ENCODE data around the gene TMF1.
A peak's percentile ranks its signal among the peaks of the same experiment; 100 is the strongest.

The TMF1 gene

GRCh38 chr3:69091389-69092029 is 39.4 kb upstream of the TMF1 start:
- Histone ChIP-seq H3K9ac (ENCODE audit: insufficient read length) (no peak overlapping the region), H3K36me3 (ENCODE audit: insufficient read depth, low read length) (no peaks in the 10 kb centered on the region), H3K9me3 (ENCODE audit: low read depth, low read length) (no peaks in the 10 kb centered on the region), H3K27ac (no peak overlapping the region), H3K4me3 (no peak overlapping the region)
- no peak for TF ChIP-seq EZH2 (IDR thresholded peaks at IDR 0.05)
- no peak for TF ChIP-seq FOXP2 (optimal IDR thresholded peaks at IDR 0.05; ENCODE audit: control extremely low read depth, extremely low read length, insufficient read depth)
- TF ChIP-seq POLR2AphosphoS5 (IDR thresholded peaks at IDR 0.05; ENCODE audit: borderline replicate concordance, low read depth, low read length), result no peak
- no peak for DNase-seq (ENCODE audit: low read depth, low spot score)

GRCh38 chr3:69090021-69090420 is 37.9 kb upstream of the TMF1 start:
- TF ChIP-seq FOXP2 (optimal IDR thresholded peaks at IDR 0.05; ENCODE audit: control extremely low read depth, extremely low read length, insufficient read depth) (no peak), EZH2 (IDR thresholded peaks at IDR 0.05) (no peak), POLR2AphosphoS5 (IDR thresholded peaks at IDR 0.05; ENCODE audit: borderline replicate concordance, low read depth, low read length) (no peak)
- no peak overlapping the region for H3K27ac ChIP-seq
- H3K4me3 ChIP-seq, result no peak overlapping the region
- DNase-seq (ENCODE audit: low read depth, low spot score), result no peak
- no peaks in the 10 kb centered on the region for H3K9me3 ChIP-seq (ENCODE audit: low read depth, low read length)
- H3K36me3 ChIP-seq (ENCODE audit: insufficient read depth, low read length), result no peaks in the 10 kb centered on the region
- H3K9ac ChIP-seq (ENCODE audit: insufficient read length), result no peak overlapping the region

- H3K4me3 ChIP-seq, result no peak overlapping the region
- no peak for TF ChIP-seq POLR2AphosphoS5 (IDR thresholded peaks at IDR 0.05; ENCODE audit: borderline replicate concordance, low read depth, low read length)
- no peak for TF ChIP-seq FOXP2 (optimal IDR thresholded peaks at IDR 0.05; ENCODE audit: control extremely low read depth, extremely low read length, insufficient read depth)
- TF ChIP-seq EZH2 (IDR thresholded peaks at IDR 0.05), result no peak
- no peaks in the 10 kb centered on the region for H3K9me3 ChIP-seq (ENCODE audit: low read depth, low read length)
- H3K36me3 ChIP-seq (ENCODE audit: insufficient read depth, low read length), result no peaks in the 10 kb centered on the region
- H3K27ac ChIP-seq, result no peak overlapping the region
- no peak for DNase-seq (ENCODE audit: low read depth, low spot score)
- no peak overlapping the region for H3K9ac ChIP-seq (ENCODE audit: insufficient read length)
Measured at GRCh38 chr3:69088063-69088462, 35.9 kb upstream of the TMF1 start.

- H3K9me3 ChIP-seq (ENCODE audit: low read depth, low read length), result no peaks in the 10 kb centered on the region
- no peak overlapping the region for H3K9ac ChIP-seq (ENCODE audit: insufficient read length)
- no peak for TF ChIP-seq EZH2 (IDR thresholded peaks at IDR 0.05)
- TF ChIP-seq FOXP2 (optimal IDR thresholded peaks at IDR 0.05; ENCODE audit: control extremely low read depth, extremely low read length, insufficient read depth), result no peak
- TF ChIP-seq POLR2AphosphoS5 (IDR thresholded peaks at IDR 0.05; ENCODE audit: borderline replicate concordance, low read depth, low read length), result no peak
- no peaks in the 10 kb centered on the region for H3K36me3 ChIP-seq (ENCODE audit: insufficient read depth, low read length)
- no peak for DNase-seq (ENCODE audit: low read depth, low spot score)
- H3K4me3 ChIP-seq, result no peak overlapping the region
- no peak overlapping the region for H3K27ac ChIP-seq
Measured at GRCh38 chr3:69087030-69087791, 35.1 kb upstream of the TMF1 start.

- DNase-seq (ENCODE audit: low read depth, low spot score), result peak; percentile 8
- Histone ChIP-seq H3K4me3 (peak overlapping the region; percentile 81), H3K9ac (ENCODE audit: insufficient read length) (peak overlapping the region; percentile 41), H3K36me3 (ENCODE audit: insufficient read depth, low read length) (no peaks in the 10 kb centered on the region), H3K9me3 (ENCODE audit: low read depth, low read length) (no peaks in the 10 kb centered on the region), H3K27ac (0 out of 2 replicates have a peak overlapping the region, but pooled peaks have one; percentile 9)
- no peak for TF ChIP-seq FOXP2 (optimal IDR thresholded peaks at IDR 0.05; ENCODE audit: control extremely low read depth, extremely low read length, insufficient read depth)
- TF ChIP-seq POLR2AphosphoS5 (IDR thresholded peaks at IDR 0.05; ENCODE audit: borderline replicate concordance, low read depth, low read length), result no peak
- TF ChIP-seq EZH2 (IDR thresholded peaks at IDR 0.05), result no peak
Measured at GRCh38 chr3:69085833-69086722, 33.9 kb upstream of the TMF1 start.

GRCh38 chr3:69085168-69085832 is 33.2 kb upstream of the TMF1 start:
- peak overlapping the region; percentile 60 for H3K9ac ChIP-seq (ENCODE audit: insufficient read length)
- TF ChIP-seq POLR2AphosphoS5 (IDR thresholded peaks at IDR 0.05; ENCODE audit: borderline replicate concordance, low read depth, low read length) (no peak), FOXP2 (optimal IDR thresholded peaks at IDR 0.05; ENCODE audit: control extremely low read depth, extremely low read length, insufficient read depth) (no peak), EZH2 (IDR thresholded peaks at IDR 0.05) (no peak)
- H3K4me3 ChIP-seq, result peak overlapping the region; percentile 81
- no peak overlapping the region for H3K27ac ChIP-seq
- no peak for DNase-seq (ENCODE audit: low read depth, low spot score)
- H3K9me3 ChIP-seq (ENCODE audit: low read depth, low read length), result no peaks in the 10 kb centered on the region
- no peaks in the 10 kb centered on the region for H3K36me3 ChIP-seq (ENCODE audit: insufficient read depth, low read length)

- Histone ChIP-seq H3K27ac (peak within 1 kb of the TSS; percentile 9; the same call in 1 of the 2 replicates), H3K36me3 (ENCODE audit: insufficient read depth, low read length) (no peaks in the 10 kb centered on the region), H3K4me3 (peak within 1 kb of the TSS; percentile 81), H3K9ac (ENCODE audit: insufficient read length) (peak within 1 kb of the TSS; percentile 60), H3K9me3 (ENCODE audit: low read depth, low read length) (no peaks in the 10 kb centered on the region)
- TF ChIP-seq FOXP2 (optimal IDR thresholded peaks at IDR 0.05; ENCODE audit: control extremely low read depth, extremely low read length, insufficient read depth) (no peak), POLR2AphosphoS5 (IDR thresholded peaks at IDR 0.05; ENCODE audit: borderline replicate concordance, low read depth, low read length) (0 out of 2 replicates have a peak, but pooled peaks have one; percentile 9), EZH2 (IDR thresholded peaks at IDR 0.05) (no peak)
- DNase-seq (ENCODE audit: low read depth, low spot score), result peak; percentile 40
Measured at GRCh38 chr3:69084326-69085167, 32.4 kb upstream of the TMF1 start, which contains the start of gene ARL6IP5. Gene ARL6IP5, plus strand, starts transcription at chr3:69084937. Its CDS starts 111 bp downstream, at chr3:69085048.

Data from SK-N-MC (cell line).